ENCODE measurements around the gene SF3B3.

DNA sequence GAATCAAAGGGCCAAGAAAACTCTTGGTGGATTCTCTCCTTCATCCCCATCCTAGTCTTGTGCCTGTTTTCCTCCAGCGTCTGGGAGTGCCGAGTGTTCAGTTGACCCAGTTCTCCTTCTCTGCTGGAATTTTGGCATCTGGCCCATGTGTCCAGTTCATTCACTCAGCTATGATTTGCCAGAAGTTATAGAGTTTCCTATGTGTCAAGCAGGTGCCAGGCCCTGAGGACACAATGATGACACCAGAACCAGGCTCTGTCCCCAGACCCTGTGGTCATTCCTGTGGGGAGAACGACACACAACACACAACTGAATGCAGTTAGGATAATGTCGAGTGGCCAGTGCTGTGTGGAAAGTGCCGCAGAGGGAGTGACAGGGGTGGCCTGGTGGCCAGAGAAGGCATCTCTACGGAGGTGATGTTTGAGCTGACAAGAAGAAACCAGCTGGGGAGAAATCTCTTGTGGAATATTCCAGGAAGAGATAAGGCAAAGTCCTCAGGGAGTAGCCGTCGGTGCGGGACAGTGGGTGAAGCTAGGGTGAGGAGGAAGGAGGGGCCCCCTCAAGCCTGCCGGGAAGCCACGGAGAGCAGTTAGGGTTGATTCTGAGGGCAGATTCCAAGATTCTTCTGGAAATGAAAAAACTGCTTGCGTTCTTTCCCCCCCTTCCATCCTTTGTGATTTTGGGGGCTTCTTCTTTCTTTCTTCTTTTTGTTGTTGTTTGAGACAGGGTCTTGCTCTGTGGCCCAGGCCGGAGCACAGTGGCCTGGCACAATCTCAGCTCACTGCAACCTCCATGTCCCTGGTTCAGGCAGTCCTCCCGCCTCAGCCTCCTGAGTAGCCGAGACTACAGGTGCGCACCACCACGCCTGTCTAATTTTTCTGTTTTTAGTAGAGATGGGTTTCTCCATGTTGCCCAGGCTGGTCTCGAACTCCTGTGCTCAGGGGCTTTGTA lies 86.9 kb downstream of the SF3B3 start:
- TF ChIP-seq GATA2 (IDR thresholded peaks at IDR 0.05; ENCODE audit: low read depth, low read length) (no peak), GATA3 (IDR thresholded peaks at IDR 0.05; ENCODE audit: low read depth, low read length) (no peak)

All from SH-SY5Y (cell line).